ENCODE results near the gene GPR158.

Gene GPR158

GRCh38 chr10:25642721-25643120 is 467.9 kb downstream of the GPR158 start:
- no peak overlapping the region for H3K27ac Mint-ChIP-seq
- ATAC-seq (no peak), DNase-seq (ENCODE audit: low spot score in 2 of 2) (no peak)
- H3K36me3 Mint-ChIP-seq: no peaks in the 10 kb centered on the region
- peaks cover 9% of the 10 kb centered on the region for H3K9me3 Mint-ChIP-seq
- H3K4me3 Mint-ChIP-seq: no peak overlapping the region
- H3K4me1 Mint-ChIP-seq: no peaks in the 10 kb centered on the region

GRCh38 chr10:25646371-25646770 is 471.6 kb downstream of the GPR158 start:
- Mint-ChIP-seq H3K27ac (no peak overlapping the region), H3K36me3 (no peaks in the 10 kb centered on the region), H3K4me1 (no peaks in the 10 kb centered on the region), H3K4me3 (no peak overlapping the region), H3K9me3 (peaks cover 13% of the 10 kb centered on the region)
- DNase-seq (ENCODE audit: low spot score in 2 of 2): no peak
- no peak for ATAC-seq

- no peak for ATAC-seq
- peaks cover 3% of the 10 kb centered on the region for H3K9me3 Mint-ChIP-seq
- no peak overlapping the region for H3K27ac Mint-ChIP-seq
- H3K36me3 Mint-ChIP-seq: no peaks in the 10 kb centered on the region
- DNase-seq (ENCODE audit: low spot score in 2 of 2): no peak
- no peak overlapping the region for H3K4me3 Mint-ChIP-seq
- no peaks in the 10 kb centered on the region for H3K4me1 Mint-ChIP-seq
Measured at GRCh38 chr10:25651534-25651933, 476.7 kb downstream of the GPR158 start.

Measured in stimulated activated effector memory CD8-positive, alpha-beta T cell treated with anti-CD3 and anti-CD28 coated beads, Interleukin-12 subunit alpha, Interleukin-12 subunit beta, amount 100 ng/mL, for 72 hours (primary cell).